Ovary (tissue), 3 donors: ENCODE data around the gene AFF3.

Experiments
- CTCF ChIP-seq, 3 donors: fragments of 450-650 bp in 2 of 3; fragments of 200-600 bp in 1 of 3; IDR thresholded peaks; one replicate each; pipeline versions ENCODE4 v1.5.1 to v1.8.0; 2016 to 2022; ENCODE audit warnings: antibody characterized with exemption in 3 of 3, mild to moderate bottlenecking in 1 of 3
- EP300 ChIP-seq: sonication (generic); formaldehyde crosslinking; IDR thresholded peaks from one replicate; pipeline ENCODE4 v1.6.1; 2017; ENCODE audit warnings: antibody characterized with exemption
- donor health status: DM: no; HTN: no; CAD: no.

GRCh38 chr2:100135415-100135814, 7.0 kb downstream of the AFF3 start:
- TF ChIP-seq CTCF (IDR thresholded peaks at IDR 0.05) (no peak), EP300 (no peak)
